Fibroblast of lung (primary cell): ENCODE results near the gene MYRIP.

ENCODE experiments used
- CTCF ChIP-seq, 2 donors: IDR thresholded peaks in 1 of 2; conservative IDR thresholded peaks in 1 of 2; 1 replicate in 1 of 2; 2 replicates in 1 of 2; pipeline ENCODE4 v1.5.1; 2011 to 2012; ENCODE audit warnings: low read length in 2 of 2, control low read depth in 1 of 2, inconsistent platforms in 1 of 2, low read depth in 1 of 2, mild to moderate bottlenecking in 1 of 2
- EZH2 ChIP-seq: IDR thresholded peaks from 2 replicates; pipeline ENCODE4 v1.5.1; 2012; ENCODE audit warnings: low read length, control low read depth, mild to moderate bottlenecking; ENCODE audit errors: missing control alignments

- TF ChIP-seq CTCF (conservative IDR thresholded peaks at IDR 0.05 in 1 of 2, IDR thresholded peaks at IDR 0.05 in 1 of 2; ENCODE audit: low read depth in 1 of 2, low read length in 2 of 2) (no peak), EZH2 (no peak)
These were observed 233.5 kb downstream of the MYRIP start for GRCh38 chr3:40042752-40043443.
